ENCODE data around the gene SF3A1. TPM values are rescaled to one million over a fixed set of nuclear protein-coding genes. Genes with fewer than 3 reads are reported as not detected.

SF3A1 gene
- total RNA-seq (2021; ENCODE audit: unreplicated experiment) (230 TPM), Bru-seq, nascent RNA (percentile 88 among the genes with signal in this experiment), BruChase-seq, experiment 1, labeled RNA remaining after a 6-hour chase (percentile 93 among the genes with signal in this experiment), BruChase-seq, experiment 2, labeled RNA remaining after a 2-hour chase (percentile 90 among the genes with signal in this experiment)
- 130 and 179 TPM in 2 replicates for polyA plus RNA-seq (2012)
- long read RNA-seq, full-length matches to known transcripts, result 24 of 89 reads
- long read RNA-seq, partial matches to known transcripts, result 40 of 89 reads
- long read RNA-seq, other reads (novel, unspliced or antisense), result 25 of 89 reads

- ChIA-PET RAD21 (ENCODE audit: low non-redundant PET in 1 of 2, low total read pairs in 2 of 2, uncharacterized antibody in 2 of 2, unreplicated experiment in 2 of 2) (interaction anchor here (0.5 to 1.4 kb wide), 4 partner anchors 29 to 148 kb away, joined by 3 to 4 read pairs (median 4); partner anchors contain the start of gene TBC1D10A (in 1 of the 2)), POLR2A (interaction anchor here (1.0 to 1.3 kb wide), 7 partner anchors 9 to 68 kb away, joined by 3 to 6 read pairs (median 4); partner anchors contain the start of genes SEC14L2 and TBC1D10A), CTCF (interaction anchor here (1.1 to 2.2 kb wide), 3 partner anchors 29 to 69 kb away, joined by 4 to 12 read pairs (median 7); partner anchors contain the start of gene RNF215)
- H3K4me2 ChIP-seq (ENCODE audit: low read length), result peak within 1 kb of the TSS; percentile 91
- H3K4me3 ChIP-seq (replicated peaks in 1 of 2; ENCODE audit: low read depth in 1 of 2, low read length in 2 of 2), result peak within 1 kb of the TSS; percentile 93 to 96
- H3K4me1 ChIP-seq (ENCODE audit: control insufficient read depth in 1 of 2, insufficient read depth in 2 of 2, low read length in 2 of 2), result peaks cover 12 to 22% of the 10 kb centered on the region in 2 experiments; a peak in 3 of 4 replicates
- no TSS peak for BruUV-seq (replicated peaks)
- H3K79me2 ChIP-seq (ENCODE audit: insufficient read depth, low read length), result peaks cover 49% of the 10 kb centered on the region
- ATAC-seq, result peak; percentile 88
- H3K9ac ChIP-seq (ENCODE audit: low read length), result peak within 1 kb of the TSS; percentile 95
- no peaks in the 10 kb centered on the region for H3K9me2 ChIP-seq (ENCODE audit: insufficient read depth)
- peak within 1 kb of the TSS; percentile 92 for H3K27ac ChIP-seq (ENCODE audit: low read depth, low read length)
- DNase-seq (ENCODE audit: low read depth, low spot score), result peak; percentile 59
- no peaks in the 10 kb centered on the region for H3K9me3 ChIP-seq (ENCODE audit: control insufficient read depth in 1 of 2, insufficient read depth in 1 of 2, low read depth in 1 of 2, low read length in 2 of 2)
- intact Hi-C loops (cut with micrococcal nuclease), result no loop called here
- peaks cover 13 to 15% of the 10 kb centered on the region in 2 experiments; a peak in 3 of 4 replicates for H3K36me3 ChIP-seq (ENCODE audit: control insufficient read depth in 1 of 2, insufficient read depth in 2 of 2, low read length in 2 of 2)
- no peaks in the 10 kb centered on the region for H3K27me3 ChIP-seq (ENCODE audit: insufficient read depth, low read length)
- no peaks in the 10 kb centered on the region for H4K20me1 ChIP-seq (ENCODE audit: insufficient read depth)
- H2AFZ ChIP-seq (ENCODE audit: low read depth, low read length, poor library complexity, severe bottlenecking), result peak within 1 kb of the TSS; percentile 56
- peak; percentile 91 for TF ChIP-seq YY1 (IDR thresholded peaks at IDR 0.05; ENCODE audit: extremely low read depth, insufficient replicate concordance, low read depth, low read length)
- peak; percentile 4 for TF ChIP-seq ZBTB33 (IDR thresholded peaks at IDR 0.05; ENCODE audit: extremely low read depth, insufficient replicate concordance, low read length)
- TF ChIP-seq POLR2AphosphoS5 (IDR thresholded peaks at IDR 0.05; ENCODE audit: low read depth, low read length), result peak; percentile 91
- no peak for TF ChIP-seq EZH2 (IDR thresholded peaks at IDR 0.05)
- peak; percentile 79; the same call in 1 of the 2 replicates for TF ChIP-seq MAX (IDR thresholded peaks at IDR 0.05)
- no peak for TF ChIP-seq CTCF (IDR thresholded peaks at IDR 0.05 in 2 of 3, conservative IDR thresholded peaks at IDR 0.05 in 1 of 3; ENCODE audit: borderline replicate concordance in 1 of 3, insufficient read depth in 1 of 3, low read depth in 2 of 3, low read length in 2 of 3)
- TF ChIP-seq SRF (IDR thresholded peaks at IDR 0.05; ENCODE audit: low read depth), result peak; percentile 78
- no peak for TF ChIP-seq EZH2phosphoT487 (IDR thresholded peaks at IDR 0.05; ENCODE audit: borderline replicate concordance)
- no peak for TF ChIP-seq RAD21 (IDR thresholded peaks at IDR 0.05; ENCODE audit: low read depth)
- peak; percentile 30; the same call in 1 of the 2 replicates for TF ChIP-seq CBX3 (IDR thresholded peaks at IDR 0.05; ENCODE audit: low read depth)
- peak; percentile 97 for TF ChIP-seq SIN3A (IDR thresholded peaks at IDR 0.05; ENCODE audit: low read depth)
- peak; percentile 90 for TF ChIP-seq ZFX (IDR thresholded peaks at IDR 0.05)
- TF ChIP-seq JUND (IDR thresholded peaks at IDR 0.05), result no peak
- no peak for TF ChIP-seq POLR2A (IDR thresholded peaks at IDR 0.05; ENCODE audit: borderline replicate concordance, extremely low read depth, insufficient read depth, insufficient read length)
- TF ChIP-seq TCF7L2 (IDR thresholded peaks at IDR 0.05; ENCODE audit: borderline replicate concordance, extremely low read depth, insufficient read depth, insufficient read length), result peak; percentile 37
- TF ChIP-seq EGR1 (IDR thresholded peaks at IDR 0.05; ENCODE audit: low read depth), result peak; percentile 43; the same call in 1 of the 2 replicates
- TF ChIP-seq CEBPB (IDR thresholded peaks at IDR 0.05; ENCODE audit: low read depth), result no peak
- TF ChIP-seq ATF3 (IDR thresholded peaks at IDR 0.05), result no peak
- no peak for TF ChIP-seq ZNF274 (IDR thresholded peaks at IDR 0.05; ENCODE audit: low read depth, low read length)
These were observed at the start of gene SF3A1, which contains the start of gene CCDC157 for GRCh38 chr22:30356449-30357235. SF3A1 (minus strand) TSS chr22:30356894; CDS start chr22:30356792, 102 bp downstream. CCDC157 (plus strand) TSS chr22:30357007; CDS start chr22:30366001, 8,994 bp downstream.
